Heart right ventricle (tissue), 16 donors: ENCODE measurements around the gene BRCA2. TPM values are rescaled to one million over a fixed set of nuclear protein-coding genes. Genes with fewer than 3 reads are reported as not detected.

Experiments used
- ATAC-seq, 8 donors: fragments of 200-7000 bp; cut with Tn5 transposase; one replicate each; pipeline ENCODE4 v1.9.1; 2020; ENCODE audit warnings: mild to moderate bottlenecking in 8 of 8, moderate library complexity in 8 of 8, moderate number of reproducible peaks in 1 of 8
- DNase-seq, 2 donors: peaks; one replicate each; pipeline ENCODE4 v3.0.0-alpha.2; 2020
- H3K27ac ChIP-seq, 10 donors: fragments of 200-600 bp; sonication (generic) in 2 of 10; one replicate each; pipeline versions ENCODE4 v1.5.0 to v1.8.0; 2020 to 2022; ENCODE audit warnings: mild to moderate bottlenecking in 3 of 10
- H3K27me3 ChIP-seq, 7 donors: fragments of 200-600 bp; one replicate each; pipeline ENCODE4 v1.8.0; 2021 to 2022; ENCODE audit warnings: mild to moderate bottlenecking in 2 of 7
- H3K36me3 ChIP-seq, 9 donors: fragments of 200-600 bp; sonication (generic) in 1 of 9; one replicate each; pipeline versions ENCODE4 v1.5.0 to v1.8.0; 2020 to 2022; ENCODE audit warnings: mild to moderate bottlenecking in 2 of 9
- H3K4me1 ChIP-seq, 9 donors: fragments of 200-600 bp; sonication (generic) in 1 of 9; one replicate each; pipeline versions ENCODE4 v1.5.0 to v1.8.0; 2020 to 2022; ENCODE audit warnings: mild to moderate bottlenecking in 4 of 9
- H3K4me3 ChIP-seq, 10 donors: fragments of 200-600 bp; sonication (generic) in 2 of 10; one replicate each; pipeline versions ENCODE4 v1.5.0 to v1.8.0; 2020 to 2022; ENCODE audit warnings: mild to moderate bottlenecking in 7 of 10, moderate library complexity in 2 of 10
- H3K9me3 ChIP-seq, 11 donors: fragments of 200-600 bp in 10 of 11; sonication (generic) in 2 of 11; one replicate each; pipeline versions ENCODE4 v1.5.0 to v1.8.0; 2013 to 2022; ENCODE audit warnings: mild to moderate bottlenecking in 2 of 11, control low read depth in 1 of 11, moderate library complexity in 1 of 11
- CTCF ChIP-seq, 9 donors: fragments of 200-600 bp; sonication (generic) in 2 of 9; IDR thresholded peaks; one replicate each; pipeline versions ENCODE4 v1.5.0 to v1.8.0; 2021 to 2022; ENCODE audit warnings: antibody characterized with exemption in 9 of 9, mild to moderate bottlenecking in 5 of 9, moderate library complexity in 1 of 9
- WGBS, 2 donors: extraction: QIAGEN DNeasy Blood & Tissue Kit; methylation state at CpG; one replicate each; pipeline ENCODE4 v1.1.7; 2013; ENCODE audit warnings: inconsistent platforms in 1 of 2; 5-methylcytosine and 5-hydroxymethylcytosine counted together
- intact Hi-C, 10 donors: fragments of 100-400 bp; cut with DNase I; formaldehyde crosslinking; loops; one replicate each; pipeline versions ENCODE4 v1.11.1 to v1.14.2; 2022
- polyA plus RNA-seq, 2 donors: library from polyadenylated mRNA; stranded (reverse); fragments of 200-250 nt; gene quantifications; one replicate each; pipeline ENCODE4 v1.2.3, GENCODE V29; 2013
- total RNA-seq, 10 donors: library from RNA; stranded (reverse); fragmentation: NEBNext Ultra II Directional in 3 of 10; extraction: Animal tissue kit (Norgen Biotek cat#: 25700) in 3 of 10; gene quantifications; one replicate each; pipeline versions ENCODE4 v1.2.1 to v1.2.4, GENCODE V29; 2021 to 2023
- donor health status: Arrhythmogenic right ventricular cardiomyopathy.
- donor health status: ischemic (EF 13 %, LVEDD 7.1; RV severe dilation, severe dysfunction).
- donor health status: healthy with polysubstance abuse.
- donor health status: DM: no; HTN: yes; CAD: no.
- donor health status: DM: no; HTN: no; CAD: no.
- donor health status: ischemic (EF 25% LVEDD 6.9; RV normal size, moderate dysfunction).
- donor health status: ischemic (EF 25% LVEDD 5.7; RV mildly dilated, moderate dysfunction).
- donor health status: healthy.
- donor health status: DM: yes; HTN: yes; CAD: no.
- donor health status: Ischemic cardiomyopathy.
- donor health status: ischemic (EF 35%, LVEDD 5.7; RV mildly dilated, moderate dysfunction).
- donor health status: nonischemic (EF 11% LVEDD 7.7; RV severe dilation, severe dysfunction).
- donor health status: DM: yes; HTN: yes; CAD: no.
- donor health status: PGD.
- donor health status: ischemic (EF 29% LVEDD 5.4; RV normal size, mild dysfunction).
- donor health status: nonischemic (EF 23%, LVEDD 6.1; RV moderate dilation, normal function).

BRCA2 gene
- total and polyA plus RNA-seq, 12 donors: 0.04 to 2.3 (median 0.31) TPM

- ATAC-seq: peak in 6 of 8 donors; percentile 29 to 76 (median 58)
- Histone ChIP-seq H3K27ac (no peak overlapping the region), H3K36me3 (peaks cover 0 to 42% (median 0%) of the 10 kb centered on the region in 9 donors), H3K9me3 (no peaks in the 10 kb centered on the region), H3K4me3 (no peak overlapping the region), H3K4me1 (no peaks in the 10 kb centered on the region), H3K27me3 (no peaks in the 10 kb centered on the region)
- peak in 1 of 2 donors; percentile 30 for DNase-seq
- intact Hi-C loops: loop anchor here in 9 of 10 donors (2.0 to 10.0 kb wide), 7 partner anchors 63 to 273 kb away; no protein-coding TSS in a partner anchor
- TF ChIP-seq CTCF (IDR thresholded peaks at IDR 0.05): peak; percentile 34 to 73 (median 60)
- WGBS, 2 donors: 69 to 72% methylated on average over 3 of the region's 3 CpGs
These were observed 66.2 kb downstream of the BRCA2 start for GRCh38 chr13:32381539-32381938.

GRCh38 chr13:32383836-32384618 is 68.7 kb downstream of the BRCA2 start:
- no peak for TF ChIP-seq CTCF (IDR thresholded peaks at IDR 0.05)
- Histone ChIP-seq H3K9me3 (no peaks in the 10 kb centered on the region), H3K4me3 (no peak overlapping the region), H3K27me3 (no peaks in the 10 kb centered on the region), H3K4me1 (no peaks in the 10 kb centered on the region), H3K27ac (no peak overlapping the region), H3K36me3 (peaks cover 0 to 34% (median 0%) of the 10 kb centered on the region in 9 donors)
- no peak for DNase-seq
- intact Hi-C loops: loop anchor here in 6 of 10 donors (5.0 to 10.0 kb wide), 5 partner anchors 61 to 271 kb away; no protein-coding TSS in a partner anchor
- ATAC-seq: no peak
- 74 to 75% methylated on average over 5 of the region's 5 CpGs for WGBS, 2 donors

GRCh38 chr13:32384702-32385101 is 69.4 kb downstream of the BRCA2 start:
- DNase-seq: no peak
- no peak for TF ChIP-seq CTCF (IDR thresholded peaks at IDR 0.05)
- Histone ChIP-seq H3K36me3 (peaks cover 0 to 28% (median 0%) of the 10 kb centered on the region in 9 donors), H3K4me3 (no peak overlapping the region), H3K4me1 (no peaks in the 10 kb centered on the region), H3K9me3 (no peaks in the 10 kb centered on the region), H3K27ac (no peak overlapping the region), H3K27me3 (no peaks in the 10 kb centered on the region)
- intact Hi-C loops: loop anchor here in 6 of 10 donors (5.0 to 10.0 kb wide), 5 partner anchors 60 to 270 kb away; no protein-coding TSS in a partner anchor
- 86 to 90% methylated on average over 2 of the region's 2 CpGs for WGBS, 2 donors
- ATAC-seq: no peak

GRCh38 chr13:32385410-32385809 is 70.1 kb downstream of the BRCA2 start:
- TF ChIP-seq CTCF (IDR thresholded peaks at IDR 0.05): no peak
- intact Hi-C loops: loop anchor here in 3 of 10 donors (10.0 kb wide), 4 partner anchors 59 to 269 kb away; no protein-coding TSS in a partner anchor
- Histone ChIP-seq H3K36me3 (peaks cover 0 to 22% (median 0%) of the 10 kb centered on the region in 9 donors), H3K27me3 (no peaks in the 10 kb centered on the region), H3K9me3 (no peaks in the 10 kb centered on the region), H3K4me1 (no peaks in the 10 kb centered on the region), H3K4me3 (no peak overlapping the region), H3K27ac (no peak overlapping the region)
- DNase-seq (no peak), ATAC-seq (no peak)
